ENCODE results near the gene CMSS1.
"Not testable (repeated sequence)": the region's sequence is repeated elsewhere in the genome, so short reads cannot be mapped to it uniquely, and the experiment has no call there.

Gene CMSS1

DNA sequence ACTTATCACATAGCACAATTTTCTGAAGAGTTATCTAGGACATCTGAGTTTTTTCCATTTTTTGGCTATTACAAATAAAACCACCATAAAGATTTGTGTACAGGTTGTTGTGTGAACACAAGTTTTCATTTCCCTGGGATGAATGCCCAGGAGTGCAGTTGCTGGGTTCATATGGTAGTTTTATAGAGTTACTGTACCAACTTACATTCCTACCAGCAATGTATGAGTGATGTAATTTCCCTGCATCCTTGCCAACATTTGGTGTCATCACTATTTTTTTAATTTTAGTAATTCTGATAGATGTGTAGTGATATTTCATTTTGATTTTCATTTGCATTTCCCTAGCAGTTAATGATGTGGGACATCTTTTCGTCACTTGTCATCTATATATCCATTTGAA is 276.2 kb downstream of the CMSS1 start:
- DNase-seq, result no peak

DNA sequence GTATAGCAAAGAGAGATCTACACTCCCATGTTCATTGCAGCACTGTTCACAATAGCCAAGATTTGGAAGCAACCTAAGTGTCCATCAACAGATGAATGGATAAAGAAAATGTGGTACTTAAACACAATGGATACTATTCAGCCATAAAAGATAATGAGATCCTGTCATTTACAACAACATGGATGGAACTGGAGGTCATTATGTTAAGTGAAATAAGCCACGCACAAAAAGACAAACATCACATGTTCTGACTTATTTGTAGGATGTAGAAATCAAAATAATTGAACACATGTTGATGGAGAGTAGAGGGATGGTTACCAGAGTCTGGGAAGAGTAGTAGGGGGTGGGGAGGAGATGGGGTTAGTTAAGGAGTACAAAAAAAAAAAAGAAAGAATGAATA is 278.6 kb downstream of the CMSS1 start:
- DNase-seq, result not testable (repeated sequence)

GRCh38 chr3:100096866-100097265 is 279.2 kb downstream of the CMSS1 start:
- no peak for DNase-seq

DNA sequence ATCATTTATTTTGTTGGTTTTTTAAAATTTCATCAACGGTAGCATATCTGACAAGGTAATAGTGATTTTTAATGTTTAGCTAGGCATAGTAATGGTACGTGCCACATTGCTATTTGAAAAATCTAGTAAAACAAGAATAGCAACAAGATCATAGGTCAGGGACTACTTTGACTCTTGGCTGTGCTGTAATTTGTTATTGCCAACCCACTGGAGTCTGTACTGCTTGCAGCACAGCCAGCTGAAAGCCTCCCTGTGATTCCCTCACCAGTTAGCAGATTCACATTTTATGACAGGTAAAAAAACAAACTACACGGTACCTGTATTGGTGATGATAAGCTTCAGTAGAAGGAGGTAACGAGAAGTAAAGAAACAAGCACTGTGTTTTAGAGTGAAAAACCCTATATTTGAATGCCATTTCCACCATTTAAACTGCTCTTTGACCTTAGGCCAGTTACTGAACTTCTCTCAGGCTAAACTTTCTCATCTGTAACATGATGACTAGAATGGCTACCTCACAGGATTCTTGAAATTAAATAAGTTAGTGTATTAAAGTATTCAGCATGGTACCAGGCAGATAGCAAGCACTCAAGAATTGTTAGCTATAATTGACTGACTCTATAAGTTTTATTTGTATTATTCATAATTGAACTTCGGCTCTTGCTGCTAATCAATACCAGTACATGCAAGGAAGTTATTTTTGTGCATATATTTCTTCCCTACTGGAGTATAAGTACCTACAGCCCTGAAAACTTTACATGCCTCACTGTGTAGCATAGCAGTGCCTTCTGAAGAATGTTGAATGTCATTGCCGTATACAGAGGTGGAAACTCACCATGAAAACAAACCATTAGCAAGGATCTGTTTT is 280.5 kb downstream of the CMSS1 start:
- no peak for DNase-seq

DNA sequence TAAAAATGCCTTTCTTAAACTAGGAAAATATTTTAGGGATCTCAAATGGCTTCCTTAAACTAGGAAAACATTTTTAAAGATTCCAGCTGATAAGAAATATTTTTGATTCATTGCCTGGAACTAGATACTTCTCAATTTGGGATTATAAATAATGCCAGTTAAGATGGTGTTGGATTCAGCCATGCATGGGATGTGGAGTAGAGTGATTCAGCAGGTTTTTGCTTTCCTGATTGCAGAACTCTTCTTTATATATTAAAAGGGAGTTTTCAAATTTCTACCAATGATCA is 281.1 kb downstream of the CMSS1 start:
- no peak for DNase-seq

- no peak for DNase-seq
Observed at GRCh38 chr3:100099621-100100020, 282.0 kb downstream of the CMSS1 start.

GRCh38 chr3:100100425-100100824 is 282.8 kb downstream of the CMSS1 start:
- no peak for DNase-seq

GRCh38 chr3:100102757-100103156 is 285.1 kb downstream of the CMSS1 start:
- DNase-seq, result no peak

DNA sequence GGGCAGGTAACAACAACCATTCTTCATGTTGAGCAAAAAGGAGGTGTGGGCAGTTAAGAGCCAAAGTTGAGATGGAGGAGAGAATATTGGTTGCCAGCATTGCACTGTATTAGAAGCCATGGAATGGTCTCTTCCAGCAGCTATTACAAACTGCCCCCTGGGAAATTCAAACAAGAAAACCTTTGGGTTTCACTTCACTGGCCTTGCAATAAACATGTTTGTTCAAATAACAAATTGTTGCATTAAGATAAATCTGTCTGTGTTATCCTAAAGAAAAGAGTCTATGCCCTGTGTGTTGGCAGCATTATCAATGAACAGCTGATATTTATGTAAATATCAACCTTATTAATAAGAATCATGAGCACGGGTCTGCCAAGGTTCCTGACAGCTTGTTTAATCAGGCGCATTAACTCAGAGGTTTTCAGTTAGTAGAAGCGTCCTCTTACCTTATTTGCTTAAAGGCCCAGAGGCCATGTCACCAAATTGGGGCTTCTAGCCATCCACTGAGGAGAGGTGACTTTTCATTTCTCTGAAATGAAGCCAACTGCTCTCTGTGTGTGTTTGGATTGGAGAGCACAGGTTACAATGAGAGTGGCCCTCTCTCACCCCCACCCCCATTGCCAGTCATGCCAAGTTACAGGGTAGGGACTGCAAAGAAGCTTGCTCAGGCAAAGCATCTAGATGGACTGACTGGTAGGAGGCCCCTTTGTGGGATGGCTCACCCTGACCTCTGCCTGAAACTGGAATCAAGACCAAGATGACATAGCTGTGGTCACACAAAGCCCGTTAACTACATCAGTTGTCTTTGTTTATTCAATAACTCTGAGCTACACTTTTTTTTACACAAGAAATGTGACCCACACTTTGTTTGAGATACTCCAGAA is 286.1 kb downstream of the CMSS1 start:
- DNase-seq, result no peak

- DNase-seq, result no peak
Observed at GRCh38 chr3:100104442-100104798, 286.8 kb downstream of the CMSS1 start.

DNA sequence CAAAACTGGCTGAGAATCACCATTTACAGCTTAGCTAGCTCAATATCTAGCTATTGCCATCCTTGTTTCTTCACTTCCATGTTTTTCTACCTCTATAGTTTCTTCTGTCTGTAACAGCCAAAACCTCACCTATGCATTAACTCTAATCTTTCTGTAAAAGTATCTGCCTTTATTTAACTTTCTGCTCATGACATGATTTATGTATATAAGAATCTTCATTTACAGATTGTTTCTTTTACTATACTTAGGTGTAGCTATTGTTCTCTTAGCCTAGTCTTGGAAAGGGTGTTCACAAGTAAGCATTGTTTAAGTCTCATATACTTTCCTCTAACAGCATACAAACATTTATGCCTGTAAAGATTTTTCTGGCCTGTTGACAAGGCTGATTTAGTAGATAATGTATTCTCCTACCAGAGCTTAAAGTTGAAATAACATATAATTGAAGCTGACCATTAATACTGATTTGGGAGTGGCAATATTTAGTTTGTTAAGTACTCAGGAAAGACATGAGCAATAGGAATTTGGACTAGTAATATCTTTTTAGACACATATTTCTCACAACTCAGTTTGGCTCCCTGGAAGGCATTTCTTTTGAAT is 287.3 kb downstream of the CMSS1 start:
- no peak for DNase-seq

GRCh38 chr3:100105501-100105900 is 287.8 kb downstream of the CMSS1 start:
- DNase-seq, result no peak

DNA sequence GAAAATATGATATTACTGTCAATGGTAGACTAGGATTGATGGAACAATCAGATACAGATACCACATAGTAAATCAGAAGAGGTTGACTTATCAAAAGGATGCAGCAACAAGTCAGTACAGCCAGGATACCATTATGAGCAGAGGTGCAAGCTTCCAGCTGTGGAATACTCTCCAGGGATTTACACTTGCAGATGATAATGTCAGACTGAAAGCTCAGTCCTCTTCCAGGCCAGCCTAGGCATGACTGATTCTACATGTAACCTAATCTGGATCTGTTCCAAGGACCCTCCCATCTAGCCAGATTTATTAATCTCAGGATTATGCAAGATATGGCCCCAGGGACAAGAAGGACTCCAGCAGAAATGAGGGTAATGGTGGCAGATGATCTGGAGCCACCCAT is 288.4 kb downstream of the CMSS1 start:
- DNase-seq, result no peak

DNA sequence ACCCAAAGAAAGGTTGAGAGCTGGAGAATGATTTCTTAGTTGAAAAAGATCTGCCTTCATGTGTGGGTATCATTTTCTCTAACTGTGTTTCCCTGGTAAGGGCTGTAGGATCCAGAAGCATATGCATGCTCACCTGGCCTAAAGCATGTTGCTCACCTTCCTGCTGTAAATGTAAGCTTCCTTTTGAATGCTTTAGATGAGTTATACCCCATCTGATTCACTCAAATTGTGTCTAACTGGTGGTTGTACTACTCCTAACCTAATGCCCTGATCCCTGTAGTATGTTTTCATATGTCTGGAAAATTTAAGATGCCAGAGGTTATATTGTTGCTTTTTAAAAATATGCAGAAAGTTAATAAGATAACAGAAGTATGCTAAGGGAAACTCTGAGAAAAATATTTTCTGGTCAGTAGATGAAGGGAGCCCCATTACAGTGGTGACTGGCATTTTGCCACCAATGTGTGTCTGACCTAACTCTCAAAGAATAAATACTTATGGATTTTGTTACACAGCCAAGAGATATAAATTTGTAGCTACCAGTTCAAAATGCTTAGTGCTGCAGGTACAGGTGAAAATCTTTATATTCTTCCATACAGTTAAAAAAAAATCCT is 289.0 kb downstream of the CMSS1 start:
- no peak for DNase-seq

DNA sequence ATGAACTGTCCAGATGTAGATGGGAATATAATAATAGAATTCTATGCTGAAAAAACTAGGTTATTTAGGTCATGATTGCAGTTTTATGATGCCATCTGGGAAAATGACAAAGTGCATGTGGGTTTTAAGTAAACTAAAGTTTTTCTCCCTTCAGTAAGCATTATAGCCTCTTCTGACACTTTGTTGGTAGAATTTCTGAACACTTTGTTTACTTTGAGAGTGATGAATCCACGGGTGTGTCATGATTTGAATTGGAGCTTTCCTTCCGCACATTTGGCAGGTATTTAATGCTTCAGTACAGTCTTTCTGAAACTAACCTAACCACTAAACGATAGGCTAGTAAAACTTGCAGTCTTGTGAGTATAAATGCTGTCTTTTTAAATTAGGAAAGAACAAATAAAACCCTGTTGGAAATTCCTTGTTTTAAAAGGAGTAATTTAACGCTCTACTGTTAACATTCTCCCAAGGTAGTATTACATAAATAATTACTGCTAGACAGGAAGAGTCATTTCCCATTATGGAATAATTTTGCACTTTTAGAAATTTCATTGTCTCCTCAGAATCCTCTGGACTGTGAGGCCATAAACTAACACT is 289.7 kb downstream of the CMSS1 start:
- no peak for DNase-seq

DNA sequence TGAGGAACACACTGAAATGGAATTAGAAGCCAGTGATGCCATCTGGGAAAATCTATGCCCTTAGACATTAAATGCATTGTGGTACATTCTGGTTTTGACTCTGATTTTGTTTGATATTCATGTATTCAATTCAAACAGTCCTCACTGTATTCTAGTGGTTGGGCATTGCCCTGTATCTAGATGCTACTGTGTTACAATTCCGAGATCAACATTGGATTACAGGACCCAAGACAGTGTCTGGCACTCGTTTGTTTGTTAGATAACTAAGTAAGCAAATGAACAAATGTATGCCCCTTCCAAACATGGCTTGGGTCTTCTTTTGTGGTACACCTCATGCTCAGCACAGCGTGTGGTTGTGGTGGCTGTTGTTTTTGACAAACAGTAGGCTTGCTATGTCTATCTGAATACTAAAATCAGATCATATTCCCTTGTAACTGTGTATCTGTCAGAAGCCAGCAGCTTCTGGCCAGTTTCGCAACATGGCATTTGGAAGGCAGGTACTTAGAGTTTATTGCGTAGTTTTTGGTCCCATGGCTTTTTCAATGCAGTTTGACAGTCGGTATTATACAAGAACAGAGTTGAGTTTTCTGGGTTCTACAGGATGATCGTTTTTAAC is 290.9 kb downstream of the CMSS1 start:
- no peak for DNase-seq

- no peak for DNase-seq
Observed at GRCh38 chr3:100110162-100110561, 292.5 kb downstream of the CMSS1 start.

DNA sequence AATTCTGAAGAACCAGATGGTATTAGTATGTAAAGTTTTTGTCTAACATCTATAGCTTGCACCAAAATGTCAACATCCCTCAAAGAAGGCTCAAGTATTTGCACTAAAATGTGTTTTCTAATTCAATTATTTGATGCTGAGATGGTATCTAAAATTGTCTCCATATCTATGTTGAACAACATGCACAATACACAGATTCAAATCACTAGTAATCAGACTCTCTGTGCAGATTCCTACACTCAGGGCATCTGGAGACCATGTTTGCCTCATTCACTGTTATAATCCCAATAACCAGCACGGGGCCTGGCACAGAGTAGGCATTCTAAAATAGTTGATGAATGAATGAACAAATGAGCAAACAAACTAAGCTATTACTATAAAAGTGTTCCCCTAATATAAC is 294.1 kb downstream of the CMSS1 start:
- no peak for DNase-seq

DNA sequence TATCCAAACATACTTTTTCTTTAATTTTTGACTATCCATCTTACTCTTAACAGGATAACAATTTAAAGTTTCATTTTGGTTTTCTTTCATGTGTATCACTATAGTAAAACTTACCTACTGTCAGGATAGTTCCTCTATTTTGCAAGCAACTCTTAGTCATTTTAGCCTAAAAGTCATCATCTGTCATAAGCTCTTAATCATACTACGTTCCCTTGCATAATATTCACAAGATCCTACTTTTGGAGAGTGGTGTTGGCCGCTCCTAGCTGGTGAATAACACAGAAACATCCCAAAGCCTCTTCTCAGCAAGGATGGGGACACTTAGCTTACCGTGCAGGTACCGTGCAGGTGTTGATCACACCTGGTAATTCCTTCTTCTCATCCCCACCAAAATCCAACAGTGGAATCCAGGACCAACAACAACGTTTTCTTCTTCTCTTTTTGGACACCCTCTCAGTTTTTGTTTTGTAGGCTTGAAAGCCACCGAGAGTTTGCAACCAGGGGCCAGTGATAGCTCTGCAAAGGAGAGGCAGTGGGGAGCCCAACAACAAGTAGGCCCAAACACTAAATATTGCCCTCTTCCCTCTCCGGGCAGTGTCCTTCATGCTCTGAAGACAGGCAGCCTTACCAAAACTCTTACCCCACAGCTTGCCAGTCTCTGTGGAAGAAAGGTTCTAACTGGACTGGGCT is 296.2 kb downstream of the CMSS1 start:
- no peak for DNase-seq

- no peak for DNase-seq
Observed at GRCh38 chr3:100114413-100115030, 296.9 kb downstream of the CMSS1 start, which contains the start of gene FILIP1L. Gene FILIP1L (minus strand): TSS chr3:100114501.

GRCh38 chr3:100117093-100117492 is 299.4 kb downstream of the CMSS1 start:
- no peak for DNase-seq
